Skeletal muscle satellite cell (primary cell): ENCODE results near the gene GTF2A1L.

Experiments
- H3K27me3 ChIP-seq: 2 replicates; pipeline ENCODE4 v1.7.0; 2013; ENCODE audit warnings: low read length; ENCODE audit not compliant: control insufficient read depth, insufficient read depth
- H3K36me3 ChIP-seq: 2 replicates; pipeline ENCODE4 v1.7.0; 2013; ENCODE audit warnings: mild to moderate bottlenecking, control low read depth, low read length; ENCODE audit not compliant: insufficient read depth
- H3K4me1 ChIP-seq: 2 replicates; pipeline ENCODE4 v1.7.0; 2013; ENCODE audit warnings: low read length; ENCODE audit not compliant: control insufficient read depth, insufficient read depth
- H3K4me2 ChIP-seq: 2 replicates; pipeline ENCODE4 v1.7.0; 2013; ENCODE audit warnings: mild to moderate bottlenecking, low read length
- H3K4me3 ChIP-seq: 2 replicates; pipeline ENCODE4 v1.7.0; 2013; ENCODE audit warnings: low read length
- H3K9ac ChIP-seq: 2 replicates; pipeline ENCODE4 v1.7.0; 2013; ENCODE audit warnings: mild to moderate bottlenecking, low read depth, low read length, moderate library complexity
- H3K9me3 ChIP-seq: replicated peaks from 2 replicates; pipeline ENCODE4 v1.7.0; 2013; ENCODE audit warnings: mild to moderate bottlenecking, control low read depth, low read length

GTF2A1L gene

GRCh38 chr2:48709096-48710034 lies 91.7 kb downstream of the GTF2A1L start:
- no peak overlapping the region for H3K4me2 ChIP-seq
- H3K36me3 ChIP-seq = no peaks in the 10 kb centered on the region
- no peaks in the 10 kb centered on the region for H3K9me3 ChIP-seq
- no peak overlapping the region for H3K9ac ChIP-seq
- no peaks in the 10 kb centered on the region for H3K27me3 ChIP-seq
- H3K4me1 ChIP-seq = peaks cover 6% of the 10 kb centered on the region
- no peak overlapping the region for H3K4me3 ChIP-seq

GRCh38 chr2:48711343-48711742 lies 93.7 kb downstream of the GTF2A1L start:
- Histone ChIP-seq H3K4me1 (peaks cover 13% of the 10 kb centered on the region), H3K4me2 (no peak overlapping the region), H3K27me3 (no peaks in the 10 kb centered on the region), H3K9me3 (no peaks in the 10 kb centered on the region), H3K4me3 (no peak overlapping the region), H3K36me3 (no peaks in the 10 kb centered on the region), H3K9ac (no peak overlapping the region)

GRCh38 chr2:48712151-48712550 lies 94.5 kb downstream of the GTF2A1L start:
- no peak overlapping the region for H3K4me2 ChIP-seq
- H3K9ac ChIP-seq = no peak overlapping the region
- H3K4me1 ChIP-seq = peaks cover 13% of the 10 kb centered on the region
- no peaks in the 10 kb centered on the region for H3K9me3 ChIP-seq
- H3K36me3 ChIP-seq = no peaks in the 10 kb centered on the region
- no peak overlapping the region for H3K4me3 ChIP-seq
- no peaks in the 10 kb centered on the region for H3K27me3 ChIP-seq

GRCh38 chr2:48713647-48714046 lies 96.0 kb downstream of the GTF2A1L start:
- H3K36me3 ChIP-seq = no peaks in the 10 kb centered on the region

GRCh38 chr2:48714245-48714644 lies 96.6 kb downstream of the GTF2A1L start:
- Histone ChIP-seq H3K4me3 (no peak overlapping the region), H3K27me3 (no peaks in the 10 kb centered on the region), H3K4me2 (no peak overlapping the region), H3K9ac (no peak overlapping the region), H3K4me1 (peaks cover 13% of the 10 kb centered on the region), H3K36me3 (no peaks in the 10 kb centered on the region), H3K9me3 (no peaks in the 10 kb centered on the region)

More at GRCh38 chr2:48713647-48714046, 96.0 kb downstream of the GTF2A1L start:
- H3K4me3 ChIP-seq = no peak overlapping the region
- H3K4me2 ChIP-seq = no peak overlapping the region
- H3K9ac ChIP-seq = no peak overlapping the region
- no peaks in the 10 kb centered on the region for H3K9me3 ChIP-seq
- peaks cover 13% of the 10 kb centered on the region for H3K4me1 ChIP-seq
- no peaks in the 10 kb centered on the region for H3K27me3 ChIP-seq

- H3K36me3 ChIP-seq = no peaks in the 10 kb centered on the region
- no peaks in the 10 kb centered on the region for H3K27me3 ChIP-seq
- H3K4me3 ChIP-seq = no peak overlapping the region
- H3K4me1 ChIP-seq = peaks cover 13% of the 10 kb centered on the region
- no peak overlapping the region for H3K9ac ChIP-seq
- H3K9me3 ChIP-seq = no peaks in the 10 kb centered on the region
- no peak overlapping the region for H3K4me2 ChIP-seq
Measured at GRCh38 chr2:48715042-48715899, 97.6 kb downstream of the GTF2A1L start.

- no peaks in the 10 kb centered on the region for H3K36me3 ChIP-seq
- H3K4me3 ChIP-seq = no peak overlapping the region
- no peaks in the 10 kb centered on the region for H3K9me3 ChIP-seq
- no peaks in the 10 kb centered on the region for H3K27me3 ChIP-seq
- H3K4me2 ChIP-seq = no peak overlapping the region
- H3K4me1 ChIP-seq = peaks cover 13% of the 10 kb centered on the region
- no peak overlapping the region for H3K9ac ChIP-seq
Measured at GRCh38 chr2:48715956-48716355, 98.3 kb downstream of the GTF2A1L start.

- Histone ChIP-seq H3K27me3 (no peaks in the 10 kb centered on the region), H3K9ac (no peak overlapping the region), H3K9me3 (no peaks in the 10 kb centered on the region), H3K36me3 (no peaks in the 10 kb centered on the region), H3K4me2 (no peak overlapping the region), H3K4me3 (no peak overlapping the region), H3K4me1 (peaks cover 7% of the 10 kb centered on the region)
Measured at GRCh38 chr2:48717846-48718245, 100.2 kb downstream of the GTF2A1L start.

- no peaks in the 10 kb centered on the region for H3K27me3 ChIP-seq
- peaks cover 7% of the 10 kb centered on the region for H3K4me1 ChIP-seq
- H3K4me3 ChIP-seq = no peak overlapping the region
- no peaks in the 10 kb centered on the region for H3K36me3 ChIP-seq
- no peaks in the 10 kb centered on the region for H3K9me3 ChIP-seq
- no peak overlapping the region for H3K4me2 ChIP-seq
- no peak overlapping the region for H3K9ac ChIP-seq
Measured at GRCh38 chr2:48719480-48720177, 102.0 kb downstream of the GTF2A1L start.

GRCh38 chr2:48721158-48721557 lies 103.5 kb downstream of the GTF2A1L start:
- Histone ChIP-seq H3K9me3 (no peaks in the 10 kb centered on the region), H3K4me3 (no peak overlapping the region), H3K36me3 (no peaks in the 10 kb centered on the region), H3K9ac (no peak overlapping the region), H3K4me1 (no peaks in the 10 kb centered on the region), H3K4me2 (no peak overlapping the region), H3K27me3 (no peaks in the 10 kb centered on the region)

GRCh38 chr2:48722391-48722790 lies 104.7 kb downstream of the GTF2A1L start:
- Histone ChIP-seq H3K27me3 (no peaks in the 10 kb centered on the region), H3K36me3 (no peaks in the 10 kb centered on the region), H3K4me1 (no peaks in the 10 kb centered on the region), H3K9me3 (no peaks in the 10 kb centered on the region), H3K4me3 (no peak overlapping the region), H3K4me2 (no peak overlapping the region), H3K9ac (no peak overlapping the region)
